Hepatocyte (in vitro differentiated cells): ENCODE measurements around the gene PRDX3. TPM values are rescaled to one million over a fixed set of nuclear protein-coding genes. Genes with fewer than 3 reads are reported as not detected.

ENCODE experiments used
- DNase-seq: peaks from one replicate; pipeline ENCODE4 v3.0.0-alpha.2; 2016; ENCODE audit warnings: low spot score
- H2AFZ ChIP-seq: fragments of 200-600 bp; sonication (generic); 2 replicates; pipeline ENCODE4 v1.6.0; 2016; ENCODE audit warnings: antibody characterized with exemption, mild to moderate bottlenecking
- H3K27ac ChIP-seq: fragments of 200-600 bp; sonication (generic); 2 replicates; pipeline ENCODE4 v1.5.1; 2016; ENCODE audit warnings: mild to moderate bottlenecking
- H3K27me3 ChIP-seq: fragments of 200-600 bp; sonication (generic); 2 replicates; pipeline ENCODE4 v1.6.1; 2016
- H3K36me3 ChIP-seq: fragments of 200-600 bp; sonication (generic); replicated peaks from 2 replicates; pipeline ENCODE4 v1.5.1; 2016; ENCODE audit warnings: low read depth; ENCODE audit not compliant: insufficient read depth
- H3K4me1 ChIP-seq: fragments of 200-600 bp; sonication (generic); 2 replicates; pipeline ENCODE4 v1.5.1; 2016; ENCODE audit warnings: mild to moderate bottlenecking, moderate library complexity; ENCODE audit not compliant: insufficient read depth
- H3K4me2 ChIP-seq: fragments of 200-600 bp; sonication (generic); 2 replicates; pipeline ENCODE4 v1.6.0; 2016
- H3K4me3 ChIP-seq: fragments of 200-600 bp; sonication (generic); 2 replicates; pipeline ENCODE4 v1.5.1; 2016; ENCODE audit warnings: mild to moderate bottlenecking
- H3K79me2 ChIP-seq: fragments of 200-600 bp; sonication (generic); 2 replicates; pipeline ENCODE4 v1.6.0; 2017; ENCODE audit warnings: mild to moderate bottlenecking
- H3K9me2 ChIP-seq: fragments of 200-600 bp; sonication (generic); replicated peaks from 2 replicates; pipeline ENCODE4 v1.6.0; 2017; ENCODE audit warnings: mild to moderate bottlenecking; ENCODE audit not compliant: insufficient read depth
- H3K9me3 ChIP-seq: fragments of 200-600 bp; sonication (generic); 2 replicates; pipeline ENCODE4 v1.5.1; 2016; ENCODE audit warnings: low read depth, mild to moderate bottlenecking
- H4K20me1 ChIP-seq: fragments of 200-600 bp; sonication (generic); 2 replicates; pipeline ENCODE4 v1.6.0; 2016; ENCODE audit warnings: mild to moderate bottlenecking; ENCODE audit not compliant: insufficient read depth, poor library complexity, severe bottlenecking
- CTCF ChIP-seq: fragments of 200-600 bp; sonication (generic); IDR thresholded peaks from 2 replicates; pipeline ENCODE4 v1.5.1; 2016; ENCODE audit warnings: antibody characterized with exemption, mild to moderate bottlenecking; ENCODE audit not compliant: poor library complexity
- EZH2 ChIP-seq: fragments of 200-600 bp; sonication (generic); IDR thresholded peaks from 2 replicates; pipeline ENCODE4 v1.6.1; 2016; ENCODE audit warnings: antibody characterized with exemption, mild to moderate bottlenecking, borderline replicate concordance
- EZH2phosphoT487 ChIP-seq: fragments of 200-600 bp; sonication (generic); IDR thresholded peaks from one replicate; pipeline ENCODE4 v1.6.1; 2018; ENCODE audit warnings: antibody characterized with exemption, mild to moderate bottlenecking, low read depth, moderate library complexity; ENCODE audit not compliant: unreplicated experiment, severe bottlenecking
- WGBS: methylation state at CpG from one replicate; pipeline ENCODE4 v1.1.6; 2016; ENCODE audit warnings: low lambda C conversion rate; ENCODE audit errors: missing lambda C conversion rate; 5-methylcytosine and 5-hydroxymethylcytosine counted together
- polyA plus RNA-seq: library from polyadenylated mRNA; unstranded; fragments of >200 nt; fragmentation: Nextera tagmentation; extraction: Ambion mirVana; gene quantifications from 2 replicates; pipeline ENCODE4 v1.2.1, GENCODE V29; 2016
- total RNA-seq: library from RNA; depleted of rRNA; stranded (reverse); fragments of >200 nt; gene quantifications from 2 replicates; pipeline ENCODE4 v1.2.3, GENCODE V29; 2014

The PRDX3 gene
- total and polyA plus RNA-seq, 2 experiments from 2014 or later: 294 to 333 TPM

- Histone ChIP-seq H3K79me2 (peaks cover 96% of the 10 kb centered on the region), H4K20me1 (no peaks in the 10 kb centered on the region), H3K27ac (peak overlapping the region; percentile 84), H3K9me3 (no peaks in the 10 kb centered on the region), H3K4me2 (no peak overlapping the region), H3K27me3 (no peaks in the 10 kb centered on the region), H3K4me1 (peaks cover 80% of the 10 kb centered on the region), H2AFZ (no peak overlapping the region), H3K36me3 (no peaks in the 10 kb centered on the region), H3K4me3 (no peak overlapping the region), H3K9me2 (no peaks in the 10 kb centered on the region)
- WGBS: 61% methylated on average over 5 of the region's 5 CpGs
- no peak for DNase-seq
- no peak for TF ChIP-seq EZH2phosphoT487
- no peak for TF ChIP-seq EZH2
- no peak for TF ChIP-seq CTCF
Measured at GRCh38 chr10:119219871-119220270, 41.3 kb upstream of the PRDX3 start.

GRCh38 chr10:119217991-119218490 lies 39.4 kb upstream of the PRDX3 start:
- Histone ChIP-seq H3K36me3 (no peaks in the 10 kb centered on the region), H3K79me2 (peaks cover 96% of the 10 kb centered on the region), H2AFZ (no peak overlapping the region), H3K4me2 (peak overlapping the region; percentile 21), H3K9me2 (no peaks in the 10 kb centered on the region), H3K27ac (no peak overlapping the region), H3K4me3 (no peak overlapping the region), H3K27me3 (no peaks in the 10 kb centered on the region), H3K9me3 (no peaks in the 10 kb centered on the region), H4K20me1 (no peaks in the 10 kb centered on the region), H3K4me1 (peaks cover 67% of the 10 kb centered on the region)
- TF ChIP-seq EZH2phosphoT487 (no peak), CTCF (no peak), EZH2 (no peak)
- WGBS: 67% methylated on average over 4 of the region's 4 CpGs
- no peak for DNase-seq

- DNase-seq: no peak
- H3K27ac ChIP-seq: no peak overlapping the region
- H3K4me1 ChIP-seq: peaks cover 67% of the 10 kb centered on the region
- TF ChIP-seq EZH2phosphoT487 (no peak), CTCF (no peak), EZH2 (no peak)
- 96% methylated on average over 9 of the region's 9 CpGs for WGBS
- no peaks in the 10 kb centered on the region for H3K9me2 ChIP-seq
- H2AFZ ChIP-seq: no peak overlapping the region
- no peaks in the 10 kb centered on the region for H3K27me3 ChIP-seq
- H3K4me3 ChIP-seq: no peak overlapping the region
- H3K4me2 ChIP-seq: no peak overlapping the region
- peaks cover 99% of the 10 kb centered on the region for H3K79me2 ChIP-seq
- no peaks in the 10 kb centered on the region for H3K9me3 ChIP-seq
- no peaks in the 10 kb centered on the region for H4K20me1 ChIP-seq
- no peaks in the 10 kb centered on the region for H3K36me3 ChIP-seq
Measured at GRCh38 chr10:119217401-119217800, 38.8 kb upstream of the PRDX3 start.
